ENCODE measurements around the gene KPNA1. TPM values are rescaled to one million over a fixed set of nuclear protein-coding genes. Genes with fewer than 3 reads are reported as not detected.
"Not testable (repeated sequence)": the region's sequence is repeated elsewhere in the genome, so short reads cannot be mapped to it uniquely, and the experiment has no call there.

The KPNA1 gene
- total RNA-seq, 2 experiments from 2014 or later, result 47.4 to 49.0 TPM

DNA sequence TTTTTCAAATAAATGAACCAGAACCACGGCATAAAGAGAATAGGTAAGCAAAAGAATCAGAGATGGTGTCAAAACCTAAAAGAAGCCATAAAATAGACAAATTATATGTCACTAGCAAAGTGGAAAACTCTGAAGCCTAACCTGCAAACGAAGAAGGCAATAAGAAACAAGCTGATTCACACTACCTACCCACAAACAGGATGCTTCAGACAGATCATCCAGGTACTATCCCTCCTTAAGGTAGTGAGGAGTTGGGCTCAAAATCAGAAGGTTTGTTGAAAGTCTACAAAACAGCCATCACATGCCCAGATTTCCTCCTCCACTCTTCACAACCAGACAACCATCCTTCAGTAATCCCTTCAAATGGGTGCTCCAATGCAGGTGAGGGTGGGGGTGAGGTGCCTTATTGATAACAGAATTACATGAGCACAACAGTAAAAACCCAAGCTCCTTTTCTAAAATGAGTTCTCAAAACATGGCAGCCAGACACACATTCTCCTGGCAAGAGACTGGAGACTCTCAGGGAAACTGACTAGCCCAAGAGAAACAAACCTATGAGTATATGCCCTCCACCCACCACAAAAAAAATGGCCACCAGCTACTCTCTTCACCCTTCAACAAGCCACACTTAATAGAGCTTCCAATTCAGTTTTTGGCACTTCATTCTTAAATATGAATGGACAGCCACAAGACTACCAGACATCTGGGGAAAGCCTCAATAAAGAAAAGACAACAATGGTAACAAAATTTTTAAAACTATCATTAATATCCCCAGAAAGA, 6.4 kb downstream of the KPNA1 start:
- peaks cover 7% of the 10 kb centered on the region for H3K9me3 Mint-ChIP-seq
- H3K4me1 Mint-ChIP-seq, result peaks cover 61% of the 10 kb centered on the region
- no peak overlapping the region for H3K4me3 Mint-ChIP-seq
- no peaks in the 10 kb centered on the region for H3K27me3 Mint-ChIP-seq
- peaks cover 30% of the 10 kb centered on the region for H3K36me3 Mint-ChIP-seq
- peak overlapping the region; percentile 23 for H3K27ac Mint-ChIP-seq
- DNase-seq, result no peak

DNA sequence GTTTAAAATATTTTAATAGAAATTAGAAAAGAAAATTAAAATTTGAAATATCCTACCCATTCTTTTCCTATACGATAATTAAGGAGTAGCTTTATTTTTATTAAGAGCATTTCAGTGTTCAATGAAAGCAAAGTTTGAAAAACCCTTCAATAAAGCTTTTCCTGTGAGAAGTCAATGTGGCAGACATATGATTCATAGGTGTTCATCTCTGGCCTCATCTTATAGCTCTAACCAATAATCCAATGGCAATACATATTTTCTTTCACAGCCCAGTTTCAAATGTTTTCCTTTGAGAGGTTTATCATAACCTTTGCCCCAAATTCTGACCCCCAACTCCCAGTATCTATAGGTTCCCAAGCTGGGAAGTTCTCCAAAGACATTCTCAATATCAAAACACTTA, 8.3 kb downstream of the KPNA1 start:
- peaks cover 64% of the 10 kb centered on the region for H3K4me1 Mint-ChIP-seq
- no peaks in the 10 kb centered on the region for H3K27me3 Mint-ChIP-seq
- H3K27ac Mint-ChIP-seq, result no peak overlapping the region
- DNase-seq, result no peak
- H3K36me3 Mint-ChIP-seq, result peaks cover 34% of the 10 kb centered on the region
- peaks cover 7% of the 10 kb centered on the region for H3K9me3 Mint-ChIP-seq
- H3K4me3 Mint-ChIP-seq, result no peak overlapping the region

DNA sequence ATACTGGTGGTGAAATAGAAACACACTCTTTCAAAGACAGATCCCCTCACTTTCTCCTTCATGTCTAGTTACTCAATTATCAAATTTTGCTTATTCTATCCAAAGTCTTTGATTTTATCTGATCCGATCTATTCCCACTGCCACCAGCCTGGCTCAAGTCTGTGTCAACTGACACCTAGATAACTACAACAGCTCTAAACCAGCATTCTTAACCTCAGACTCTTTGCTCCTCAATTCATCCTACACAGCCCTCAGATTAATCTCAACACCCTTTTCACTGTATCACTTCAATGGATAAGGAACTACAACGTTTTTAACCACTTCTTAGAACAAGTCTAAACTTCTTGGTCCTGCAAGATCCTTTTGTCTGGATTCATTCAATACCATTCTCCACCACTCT, 9.1 kb downstream of the KPNA1 start:
- no peaks in the 10 kb centered on the region for H3K27me3 Mint-ChIP-seq
- H3K36me3 Mint-ChIP-seq, result peaks cover 34% of the 10 kb centered on the region
- peaks cover 7% of the 10 kb centered on the region for H3K9me3 Mint-ChIP-seq
- DNase-seq, result no peak
- H3K27ac Mint-ChIP-seq, result no peak overlapping the region
- peaks cover 64% of the 10 kb centered on the region for H3K4me1 Mint-ChIP-seq
- H3K4me3 Mint-ChIP-seq, result no peak overlapping the region

DNA sequence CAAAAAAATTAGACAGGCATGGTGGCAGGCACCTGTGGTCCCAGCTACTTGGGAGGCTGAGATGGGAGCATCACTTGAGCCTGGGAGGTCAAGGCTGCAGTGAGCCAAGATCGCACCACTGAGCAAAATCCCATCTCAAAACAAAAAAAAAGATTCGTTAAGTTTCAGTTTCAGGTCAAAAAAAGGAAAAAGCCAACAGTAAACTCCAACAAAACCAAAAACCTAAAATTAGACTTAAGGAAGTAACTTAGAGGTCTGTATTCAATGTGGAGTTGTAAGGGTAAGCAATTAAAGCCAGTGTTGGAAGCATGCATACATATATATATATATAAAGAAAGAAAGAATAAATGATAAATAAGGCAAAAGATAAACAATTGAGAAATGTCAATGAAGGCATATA, 11.8 kb downstream of the KPNA1 start:
- no peaks in the 10 kb centered on the region for H3K27me3 Mint-ChIP-seq
- no peaks in the 10 kb centered on the region for H3K9me3 Mint-ChIP-seq
- no peak overlapping the region for H3K4me3 Mint-ChIP-seq
- H3K27ac Mint-ChIP-seq, result no peak overlapping the region
- H3K4me1 Mint-ChIP-seq, result peaks cover 65% of the 10 kb centered on the region
- peaks cover 20% of the 10 kb centered on the region for H3K36me3 Mint-ChIP-seq
- DNase-seq, result no peak

DNA sequence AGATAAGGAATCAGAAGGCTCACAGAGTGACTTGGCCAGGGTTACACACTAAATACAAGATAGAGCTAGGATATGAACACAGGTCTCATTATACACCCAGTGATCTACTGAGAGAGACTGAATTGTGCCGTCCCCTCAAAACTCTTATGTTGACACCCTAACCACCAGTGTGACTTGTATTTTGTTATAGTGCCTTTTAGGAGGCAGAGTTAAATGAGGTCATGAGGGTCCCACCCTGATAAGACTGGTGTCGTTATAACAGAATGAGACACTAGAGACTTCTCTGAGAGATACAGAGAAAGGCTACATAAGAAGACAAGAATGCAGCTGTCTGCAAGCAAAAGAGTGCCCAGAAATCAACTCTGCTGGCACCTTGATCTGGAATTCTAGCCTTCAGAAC, 12.6 kb downstream of the KPNA1 start:
- Mint-ChIP-seq H3K4me3 (no peak overlapping the region), H3K27me3 (no peaks in the 10 kb centered on the region), H3K27ac (no peak overlapping the region), H3K9me3 (no peaks in the 10 kb centered on the region), H3K36me3 (peaks cover 19% of the 10 kb centered on the region), H3K4me1 (peaks cover 68% of the 10 kb centered on the region)
- DNase-seq, result no peak

GRCh38 chr3:122500964-122501363, 13.8 kb downstream of the KPNA1 start:
- H3K36me3 Mint-ChIP-seq, result peaks cover 24% of the 10 kb centered on the region
- not testable (repeated sequence) for H3K9me3 Mint-ChIP-seq, H3K27ac Mint-ChIP-seq, DNase-seq, H3K4me3 Mint-ChIP-seq, H3K27me3 Mint-ChIP-seq
- peaks cover 69% of the 10 kb centered on the region for H3K4me1 Mint-ChIP-seq

- H3K36me3 Mint-ChIP-seq, result peaks cover 24% of the 10 kb centered on the region
- H3K4me1 Mint-ChIP-seq, result peaks cover 63% of the 10 kb centered on the region
- H3K9me3 Mint-ChIP-seq, result no peaks in the 10 kb centered on the region
- H3K4me3 Mint-ChIP-seq, result peak overlapping the region; percentile 2
- H3K27ac Mint-ChIP-seq, result peak overlapping the region; percentile 56
- no peaks in the 10 kb centered on the region for H3K27me3 Mint-ChIP-seq
- no peak for DNase-seq
Observed at GRCh38 chr3:122498152-122498551, 16.6 kb downstream of the KPNA1 start.

DNA sequence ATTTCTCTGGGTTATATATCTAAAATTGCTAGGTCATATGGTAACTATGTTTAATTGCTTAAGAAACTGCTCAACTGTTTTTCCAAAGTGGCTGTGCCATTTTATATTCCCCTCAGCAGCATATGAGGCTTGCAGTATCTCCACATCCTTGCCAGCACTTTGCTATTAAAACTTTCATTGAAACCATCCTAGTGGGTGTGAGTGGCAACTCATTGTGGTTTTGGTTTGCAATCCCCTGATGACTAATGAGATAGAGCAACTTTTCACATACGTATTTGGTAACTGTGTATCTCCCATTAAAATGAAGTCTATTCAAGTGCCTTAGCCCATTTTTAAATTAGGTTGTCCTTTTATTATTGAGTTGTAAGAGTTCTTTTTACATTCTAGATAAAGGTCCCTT, 17.3 kb downstream of the KPNA1 start:
- peak; percentile 47 for DNase-seq
- H3K4me1 Mint-ChIP-seq, result peaks cover 58% of the 10 kb centered on the region
- H3K27me3 Mint-ChIP-seq, result no peaks in the 10 kb centered on the region
- no peak overlapping the region for H3K4me3 Mint-ChIP-seq
- peaks cover 24% of the 10 kb centered on the region for H3K36me3 Mint-ChIP-seq
- no peaks in the 10 kb centered on the region for H3K9me3 Mint-ChIP-seq
- H3K27ac Mint-ChIP-seq, result peak overlapping the region; percentile 56

DNA sequence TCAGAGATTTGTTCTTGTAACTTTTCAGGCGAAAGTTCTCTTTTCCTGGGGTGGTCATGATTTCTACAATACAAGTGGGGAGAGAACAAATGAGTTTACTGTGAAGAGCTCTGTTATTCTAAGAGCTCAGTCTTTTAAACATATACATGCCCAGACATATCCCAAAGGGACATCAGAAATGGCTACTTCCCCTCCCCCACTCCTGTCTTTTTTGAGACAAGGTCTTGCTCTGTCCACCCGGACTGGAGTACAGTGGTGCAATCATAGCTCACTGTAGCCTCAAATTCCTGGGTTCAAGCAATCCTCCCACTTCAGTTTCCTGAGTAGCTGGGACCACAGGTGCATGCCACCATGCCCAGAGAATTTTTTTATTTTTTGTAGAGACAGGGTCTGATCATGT, 18.2 kb downstream of the KPNA1 start:
- H3K4me3 Mint-ChIP-seq, result no peak overlapping the region

DNA sequence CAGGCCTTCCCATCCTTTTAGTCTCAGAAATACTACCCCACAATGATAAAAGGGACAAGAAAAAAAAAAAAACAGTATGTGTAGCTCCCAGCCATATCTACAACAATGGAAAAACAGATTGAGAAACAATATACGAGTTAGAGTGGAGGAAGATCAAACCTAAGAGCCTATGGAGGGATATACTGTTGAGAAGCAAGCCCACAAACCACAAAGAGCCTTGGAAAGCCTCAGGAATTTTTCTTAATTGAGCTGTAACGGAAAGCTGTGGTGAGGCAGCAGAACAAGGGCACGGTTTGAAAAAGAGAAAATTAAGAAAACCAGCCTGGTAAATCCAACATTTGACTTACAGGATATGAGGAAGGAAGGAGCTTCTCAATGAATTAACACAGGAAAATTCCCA, 21.4 kb downstream of the KPNA1 start:
- H3K4me1 Mint-ChIP-seq, result peaks cover 39% of the 10 kb centered on the region
- no peak for DNase-seq
- H3K27ac Mint-ChIP-seq, result peak overlapping the region; percentile 27
- no peaks in the 10 kb centered on the region for H3K27me3 Mint-ChIP-seq
- peaks cover 37% of the 10 kb centered on the region for H3K36me3 Mint-ChIP-seq
- H3K4me3 Mint-ChIP-seq, result no peak overlapping the region
- H3K9me3 Mint-ChIP-seq, result no peaks in the 10 kb centered on the region

More for the DNA sequence above, 18.2 kb downstream of the KPNA1 start:
- no peak overlapping the region for H3K27ac Mint-ChIP-seq
- H3K27me3 Mint-ChIP-seq, result no peaks in the 10 kb centered on the region
- no peak for DNase-seq
- peaks cover 28% of the 10 kb centered on the region for H3K36me3 Mint-ChIP-seq
- H3K4me1 Mint-ChIP-seq, result peaks cover 51% of the 10 kb centered on the region
- H3K9me3 Mint-ChIP-seq, result no peaks in the 10 kb centered on the region

- Mint-ChIP-seq H3K4me3 (no peak overlapping the region), H3K36me3 (peaks cover 29% of the 10 kb centered on the region), H3K9me3 (no peaks in the 10 kb centered on the region), H3K27me3 (no peaks in the 10 kb centered on the region), H3K27ac (no peak overlapping the region), H3K4me1 (peaks cover 37% of the 10 kb centered on the region)
- no peak for DNase-seq
Observed at GRCh38 chr3:122488262-122488973, 26.3 kb downstream of the KPNA1 start.

DNA sequence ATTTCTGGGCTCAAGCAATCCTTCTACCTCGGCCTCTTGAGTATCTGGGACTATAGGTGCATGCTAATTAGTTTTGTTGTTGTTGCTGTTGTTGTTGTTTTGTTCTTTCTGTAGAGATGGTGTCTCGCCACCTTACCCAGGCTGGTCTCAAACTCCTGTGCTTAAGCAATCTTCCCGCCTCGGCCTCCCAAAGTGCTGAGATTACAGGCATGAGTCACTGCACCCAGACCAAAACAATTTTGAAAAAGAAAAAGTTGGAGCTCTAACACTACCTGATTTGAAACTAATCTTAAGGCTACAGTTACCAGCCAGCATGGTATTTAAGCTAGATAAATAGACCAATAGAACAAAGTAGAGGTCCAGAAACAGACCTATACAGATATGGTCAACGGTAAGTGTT, 29.8 kb downstream of the KPNA1 start:
- Mint-ChIP-seq H3K27me3 (no peaks in the 10 kb centered on the region), H3K27ac (peak overlapping the region; percentile 39), H3K4me1 (peaks cover 58% of the 10 kb centered on the region), H3K4me3 (no peak overlapping the region), H3K36me3 (peaks cover 22% of the 10 kb centered on the region), H3K9me3 (no peaks in the 10 kb centered on the region)
- DNase-seq, result no peak

- peaks cover 55% of the 10 kb centered on the region for H3K4me1 Mint-ChIP-seq
- H3K36me3 Mint-ChIP-seq, result peaks cover 30% of the 10 kb centered on the region
- DNase-seq, result no peak
- no peak overlapping the region for H3K4me3 Mint-ChIP-seq
- no peak overlapping the region for H3K27ac Mint-ChIP-seq
- H3K27me3 Mint-ChIP-seq, result no peaks in the 10 kb centered on the region
- H3K9me3 Mint-ChIP-seq, result peaks cover 3% of the 10 kb centered on the region
Observed at GRCh38 chr3:122481390-122481789, 33.3 kb downstream of the KPNA1 start.

GRCh38 chr3:122476532-122476931, 38.2 kb downstream of the KPNA1 start:
- Mint-ChIP-seq H3K27ac (no peak overlapping the region), H3K36me3 (peaks cover 44% of the 10 kb centered on the region), H3K4me1 (peaks cover 58% of the 10 kb centered on the region)

GRCh38 chr3:122475316-122475715, 39.4 kb downstream of the KPNA1 start:
- H3K36me3 Mint-ChIP-seq, result peaks cover 38% of the 10 kb centered on the region
- peaks cover 3% of the 10 kb centered on the region for H3K9me3 Mint-ChIP-seq
- no peak overlapping the region for H3K4me3 Mint-ChIP-seq
- H3K27me3 Mint-ChIP-seq, result no peaks in the 10 kb centered on the region
- no peak overlapping the region for H3K27ac Mint-ChIP-seq
- peaks cover 59% of the 10 kb centered on the region for H3K4me1 Mint-ChIP-seq
- DNase-seq, result no peak

More at GRCh38 chr3:122476532-122476931, 38.2 kb downstream of the KPNA1 start:
- Mint-ChIP-seq H3K4me3 (no peak overlapping the region), H3K27me3 (no peaks in the 10 kb centered on the region), H3K9me3 (peaks cover 3% of the 10 kb centered on the region)
- DNase-seq, result no peak

DNA sequence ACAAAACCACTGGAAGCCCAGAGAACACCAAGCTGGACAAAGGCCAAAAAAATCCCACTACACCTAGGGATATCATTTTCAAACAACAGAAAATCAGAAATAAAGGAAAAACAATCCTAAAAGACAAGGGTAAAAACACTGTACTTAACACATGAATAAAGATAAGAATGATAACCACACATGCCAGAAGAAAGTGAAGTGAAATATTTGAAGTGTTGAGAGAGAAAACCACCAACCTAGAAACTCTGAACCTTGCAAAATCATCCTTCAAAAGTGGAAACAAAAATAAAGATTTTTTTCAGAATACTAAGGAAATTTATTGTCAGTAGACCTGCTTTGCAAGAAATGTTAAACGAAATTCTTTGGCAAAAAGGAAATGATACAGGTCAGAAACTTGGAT, 45.1 kb downstream of the KPNA1 start:
- Mint-ChIP-seq H3K27ac (no peak overlapping the region), H3K4me3 (no peak overlapping the region), H3K9me3 (no peaks in the 10 kb centered on the region), H3K27me3 (no peaks in the 10 kb centered on the region), H3K36me3 (peaks cover 18% of the 10 kb centered on the region), H3K4me1 (peaks cover 60% of the 10 kb centered on the region)
- DNase-seq, result no peak

All from activated naive CD8-positive, alpha-beta T cell treated with anti-CD3 and anti-CD28 coated beads for 36 hours (primary cell).